Calu3 (cell line): Measurements from ENCODE around the gene DTWD1. TPM values are rescaled to one million over a fixed set of nuclear protein-coding genes. Genes with fewer than 3 reads are reported as not detected.

Experiments
- BruUV-seq: library from RNA; stranded (reverse); fragments of 400-500 nt; replicated peaks from 2 replicates; lab custom pipeline; 2021; lab: Mats Ljungman, UMichigan
- CTCF ChIA-PET: fragments of 300-600 bp; sonication (Branson Sonifier 250); formaldehyde crosslinking; loops from one replicate; lab custom pipeline; 2022; ENCODE audit warnings: antibody characterized with exemption; lab: Charles Lee
- DNase-seq: peaks from one replicate; pipeline ENCODE4 v3.0.0; 2022
- H3K27ac Mint-ChIP-seq: one replicate; pipeline ENCODE4 v1.8.0; 2022; ENCODE audit warnings: mixed read lengths; ENCODE audit not compliant: unreplicated experiment
- H3K27me3 Mint-ChIP-seq: one replicate; pipeline ENCODE4 v1.8.0; 2022; ENCODE audit warnings: mixed read lengths; ENCODE audit not compliant: unreplicated experiment
- H3K36me3 Mint-ChIP-seq: one replicate; pipeline ENCODE4 v1.8.0; 2022; ENCODE audit warnings: mild to moderate bottlenecking, moderate library complexity, mixed read lengths; ENCODE audit not compliant: insufficient read depth, unreplicated experiment
- H3K4me1 Mint-ChIP-seq: one replicate; pipeline ENCODE4 v1.8.0; 2022; ENCODE audit warnings: mild to moderate bottlenecking, low read depth, mixed read lengths; ENCODE audit not compliant: unreplicated experiment
- H3K4me3 Mint-ChIP-seq: one replicate; pipeline ENCODE4 v1.8.0; 2022; ENCODE audit warnings: mild to moderate bottlenecking, low read depth, moderate library complexity, mixed read lengths; ENCODE audit not compliant: unreplicated experiment
- H3K9me3 Mint-ChIP-seq: one replicate; pipeline ENCODE4 v1.8.0; 2022; ENCODE audit warnings: low read depth, mixed read lengths; ENCODE audit not compliant: unreplicated experiment
- intact Hi-C: fragments of 100-400 bp; cut with micrococcal nuclease; formaldehyde crosslinking; loops from one replicate; pipeline ENCODE4 v1.10.0; 2022; ENCODE audit not compliant: unreplicated experiment
- total RNA-seq: library from RNA; stranded (reverse); gene quantifications from 2 replicates; pipeline ENCODE4 v1.2.3, GENCODE V29; 2022
- TF ChIP-seq, protein P1 (sequence below): fragments of 200-600 bp; IDR thresholded peaks from one replicate; pipeline ENCODE4 v1.8.0; 2022; ENCODE audit warnings: antibody characterized with exemption; ENCODE audit not compliant: unreplicated experiment

DTWD1 gene
- total RNA-seq, 1 experiment from 2014 or later = 21.4 TPM

DNA sequence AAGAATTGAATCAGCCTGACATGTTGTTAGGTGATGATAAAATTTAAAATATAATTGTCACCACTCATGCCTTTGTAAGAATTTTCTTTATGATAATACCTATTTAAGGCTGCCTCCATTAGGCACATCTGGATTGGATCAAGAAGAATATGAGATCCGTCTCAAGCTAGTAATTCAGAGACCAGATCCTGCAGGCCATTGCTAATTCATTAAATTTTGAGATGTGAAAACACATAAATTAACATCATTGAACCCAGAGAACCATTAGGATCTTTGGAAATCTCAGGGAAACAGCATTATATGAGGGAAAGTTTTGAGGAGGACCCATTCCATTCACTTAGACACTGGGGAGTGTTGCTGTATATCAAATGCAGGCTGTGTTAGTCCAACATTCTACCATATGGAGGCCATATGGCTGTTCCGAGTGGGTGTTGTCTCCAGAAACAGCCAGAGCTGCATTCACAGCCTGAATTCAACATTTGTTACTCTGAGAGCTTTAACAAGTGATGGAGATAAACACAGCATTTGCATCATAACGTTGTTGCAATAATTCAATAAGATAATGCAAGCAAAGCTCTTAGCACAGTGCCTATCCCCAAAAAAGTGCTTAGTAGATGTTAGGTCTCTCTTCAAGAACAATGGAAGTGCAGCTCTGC, 67.4 kb downstream of the DTWD1 start:
- intact Hi-C loops = no loop called here
- DNase-seq = no peak
- no TSS peak for BruUV-seq
- Mint-ChIP-seq H3K27me3 (no peaks in the 10 kb centered on the region), H3K27ac (no peak overlapping the region), H3K4me1 (no peaks in the 10 kb centered on the region), H3K36me3 (no peaks in the 10 kb centered on the region), H3K9me3 (no peaks in the 10 kb centered on the region), H3K4me3 (no peak overlapping the region)
- TF ChIP-seq, protein P1, sequence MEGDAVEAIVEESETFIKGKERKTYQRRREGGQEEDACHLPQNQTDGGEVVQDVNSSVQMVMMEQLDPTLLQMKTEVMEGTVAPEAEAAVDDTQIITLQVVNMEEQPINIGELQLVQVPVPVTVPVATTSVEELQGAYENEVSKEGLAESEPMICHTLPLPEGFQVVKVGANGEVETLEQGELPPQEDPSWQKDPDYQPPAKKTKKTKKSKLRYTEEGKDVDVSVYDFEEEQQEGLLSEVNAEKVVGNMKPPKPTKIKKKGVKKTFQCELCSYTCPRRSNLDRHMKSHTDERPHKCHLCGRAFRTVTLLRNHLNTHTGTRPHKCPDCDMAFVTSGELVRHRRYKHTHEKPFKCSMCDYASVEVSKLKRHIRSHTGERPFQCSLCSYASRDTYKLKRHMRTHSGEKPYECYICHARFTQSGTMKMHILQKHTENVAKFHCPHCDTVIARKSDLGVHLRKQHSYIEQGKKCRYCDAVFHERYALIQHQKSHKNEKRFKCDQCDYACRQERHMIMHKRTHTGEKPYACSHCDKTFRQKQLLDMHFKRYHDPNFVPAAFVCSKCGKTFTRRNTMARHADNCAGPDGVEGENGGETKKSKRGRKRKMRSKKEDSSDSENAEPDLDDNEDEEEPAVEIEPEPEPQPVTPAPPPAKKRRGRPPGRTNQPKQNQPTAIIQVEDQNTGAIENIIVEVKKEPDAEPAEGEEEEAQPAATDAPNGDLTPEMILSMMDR = no peak
- CTCF ChIA-PET = no interaction called here

DNA sequence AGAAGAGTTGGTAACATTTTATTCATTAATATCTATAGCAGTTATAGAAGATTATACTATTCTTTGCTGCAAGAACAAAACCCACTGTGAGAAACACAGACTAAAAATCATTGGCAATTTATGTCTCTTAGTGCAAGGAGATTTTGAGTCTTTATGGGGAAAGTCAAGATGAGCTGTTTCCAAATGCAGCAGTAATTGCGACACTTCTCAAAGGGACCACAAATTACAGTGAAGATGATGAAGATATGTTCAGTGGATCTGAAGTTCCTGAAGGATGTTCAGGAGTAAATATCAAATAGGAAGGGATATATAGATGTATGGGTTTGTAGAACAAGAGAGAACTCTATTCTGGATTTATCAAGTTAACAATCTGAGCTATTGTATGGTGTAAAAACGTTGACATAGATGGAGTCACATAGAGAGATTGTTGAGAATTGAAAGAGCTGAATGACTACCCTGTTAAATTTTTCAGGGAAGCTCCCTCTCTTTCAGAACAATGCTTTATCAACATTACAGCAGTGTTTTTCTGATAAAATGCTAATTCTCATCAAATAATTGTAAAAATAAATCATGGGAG, 71.8 kb downstream of the DTWD1 start:
- DNase-seq = no peak
- no peaks in the 10 kb centered on the region for H3K4me1 Mint-ChIP-seq
- no peaks in the 10 kb centered on the region for H3K36me3 Mint-ChIP-seq
- no TSS peak for BruUV-seq
- TF ChIP-seq, protein P1 = no peak
- CTCF ChIA-PET = no interaction called here
- H3K27me3 Mint-ChIP-seq = no peaks in the 10 kb centered on the region
- H3K4me3 Mint-ChIP-seq = no peak overlapping the region
- intact Hi-C loops = no loop called here
- no peaks in the 10 kb centered on the region for H3K9me3 Mint-ChIP-seq
- no peak overlapping the region for H3K27ac Mint-ChIP-seq

DNA sequence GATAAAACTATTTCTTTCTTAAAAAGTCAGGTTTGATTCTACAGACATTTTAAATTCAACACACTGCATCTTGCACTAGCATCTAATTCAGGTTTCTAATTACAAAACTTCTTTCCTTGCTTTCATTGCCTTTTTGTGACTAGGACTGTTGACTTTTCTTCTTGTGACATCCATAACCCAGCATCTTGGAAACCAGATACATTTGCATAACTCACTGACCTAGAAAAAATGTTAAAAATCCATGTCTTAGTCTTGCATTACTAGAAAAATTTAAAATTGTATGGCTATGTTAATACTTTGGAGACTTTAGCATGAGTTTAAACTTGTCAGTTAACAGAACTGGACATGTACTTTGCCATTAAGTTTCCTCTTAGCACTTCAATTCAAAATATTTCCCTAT, 72.7 kb downstream of the DTWD1 start:
- DNase-seq = no peak
- Mint-ChIP-seq H3K27me3 (no peaks in the 10 kb centered on the region), H3K4me1 (no peaks in the 10 kb centered on the region), H3K27ac (no peak overlapping the region), H3K9me3 (no peaks in the 10 kb centered on the region), H3K36me3 (no peaks in the 10 kb centered on the region), H3K4me3 (no peak overlapping the region)
- intact Hi-C loops = no loop called here
- BruUV-seq = no TSS peak
- CTCF ChIA-PET = no interaction called here
- TF ChIP-seq, protein P1 = no peak

DNA sequence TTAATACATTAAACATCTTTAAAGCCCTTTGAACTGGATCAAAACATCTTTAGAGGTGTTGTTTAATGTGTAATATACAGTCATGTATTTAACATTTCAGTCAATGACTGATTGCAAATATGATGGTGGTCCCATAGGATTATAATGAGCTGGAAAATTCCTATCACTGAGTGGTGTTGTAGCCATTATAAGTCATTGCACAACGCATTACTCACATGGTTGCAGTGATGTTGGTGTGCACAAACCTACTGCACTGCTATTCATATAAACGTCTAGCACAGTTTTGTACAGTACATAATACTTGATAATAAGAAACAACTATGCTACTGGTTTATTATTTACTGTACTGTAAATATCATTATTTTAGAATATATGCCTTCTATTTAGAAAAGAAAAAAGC, 75.6 kb downstream of the DTWD1 start:
- TF ChIP-seq, protein P1 = no peak
- intact Hi-C loops = no loop called here
- no peaks in the 10 kb centered on the region for H3K9me3 Mint-ChIP-seq
- no peaks in the 10 kb centered on the region for H3K27me3 Mint-ChIP-seq
- BruUV-seq = no TSS peak
- no peak overlapping the region for H3K27ac Mint-ChIP-seq
- CTCF ChIA-PET = no interaction called here
- no peak overlapping the region for H3K4me3 Mint-ChIP-seq
- H3K4me1 Mint-ChIP-seq = no peaks in the 10 kb centered on the region
- no peak for DNase-seq
- H3K36me3 Mint-ChIP-seq = no peaks in the 10 kb centered on the region
